ENCODE data around the gene GNAT3. TPM values are rescaled to one million over a fixed set of nuclear protein-coding genes. Genes with fewer than 3 reads are reported as not detected.

GNAT3 gene
- total and polyA plus RNA-seq, 3 experiments from 2014 or later, result not detected

- Mint-ChIP-seq H3K36me3 (no peaks in the 10 kb centered on the region), H3K27ac (no peak overlapping the region), H3K4me1 (no peaks in the 10 kb centered on the region), H3K9me3 (peaks cover 6 to 16% (median 10%) of the 10 kb centered on the region in 5 donors), H3K27me3 (no peaks in the 10 kb centered on the region), H3K4me3 (no peak overlapping the region)
- no peaks in the 10 kb centered on the region for H3K36me3 ChIP-seq (ENCODE audit: insufficient read depth, low read length)
- H3K4me1 ChIP-seq (ENCODE audit: insufficient read depth, low read length), result no peaks in the 10 kb centered on the region
- ChIA-PET CTCF (no interaction called here), POLR2A (no interaction called here)
- H3K27ac ChIP-seq (ENCODE audit: low read depth, low read length), result no peak overlapping the region
- H3K9me3 ChIP-seq (ENCODE audit: low read length), result no peaks in the 10 kb centered on the region
- H3K4me3 ChIP-seq (ENCODE audit: low read length), result no peak overlapping the region
- no peak for DNase-seq
- H3K27me3 ChIP-seq (ENCODE audit: insufficient read depth, low read length, poor library complexity, severe bottlenecking), result no peaks in the 10 kb centered on the region
Observed at GRCh38 chr7:80498481-80499349, 13.1 kb downstream of the GNAT3 start.

DNA sequence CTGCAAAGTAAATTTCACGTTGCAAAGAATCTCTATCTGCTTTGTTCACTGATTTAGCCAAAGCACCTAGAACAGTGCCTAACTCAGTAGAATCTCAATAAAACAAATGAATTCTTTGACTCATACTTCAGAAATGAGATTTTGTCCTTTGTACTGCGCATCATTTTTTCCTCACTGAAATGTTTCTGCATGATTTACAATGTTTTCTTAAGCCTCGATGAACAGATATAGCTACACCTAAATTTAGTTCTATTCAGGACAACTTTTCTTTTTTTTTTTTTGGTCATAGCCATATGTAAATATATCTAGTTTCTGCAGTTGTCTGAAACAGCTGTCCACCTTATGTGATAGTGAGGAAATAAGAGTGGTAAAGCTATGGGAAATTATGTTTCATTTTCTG, 15.3 kb downstream of the GNAT3 start:
- Histone ChIP-seq H3K36me3 (ENCODE audit: insufficient read depth, low read length) (no peaks in the 10 kb centered on the region), H3K27ac (ENCODE audit: low read depth, low read length) (no peak overlapping the region), H3K4me3 (ENCODE audit: low read length) (no peak overlapping the region), H3K4me1 (ENCODE audit: insufficient read depth, low read length) (no peaks in the 10 kb centered on the region), H3K9me3 (ENCODE audit: low read length) (no peaks in the 10 kb centered on the region), H3K27me3 (ENCODE audit: insufficient read depth, low read length, poor library complexity, severe bottlenecking) (no peaks in the 10 kb centered on the region)
- no peak overlapping the region for H3K4me3 Mint-ChIP-seq
- no peak overlapping the region for H3K27ac Mint-ChIP-seq
- no peaks in the 10 kb centered on the region for H3K27me3 Mint-ChIP-seq
- no peaks in the 10 kb centered on the region for H3K36me3 Mint-ChIP-seq
- peaks cover 0 to 13% (median 5%) of the 10 kb centered on the region in 5 donors for H3K9me3 Mint-ChIP-seq
- ChIA-PET POLR2A (no interaction called here), CTCF (no interaction called here)
- DNase-seq, result no peak
- no peaks in the 10 kb centered on the region for H3K4me1 Mint-ChIP-seq

GRCh38 chr7:80493121-80493849, 18.6 kb downstream of the GNAT3 start:
- Histone ChIP-seq H3K9me3 (ENCODE audit: low read length) (no peaks in the 10 kb centered on the region), H3K27ac (ENCODE audit: low read depth, low read length) (no peak overlapping the region), H3K27me3 (ENCODE audit: insufficient read depth, low read length, poor library complexity, severe bottlenecking) (no peaks in the 10 kb centered on the region), H3K4me1 (ENCODE audit: insufficient read depth, low read length) (no peaks in the 10 kb centered on the region), H3K36me3 (ENCODE audit: insufficient read depth, low read length) (no peaks in the 10 kb centered on the region), H3K4me3 (ENCODE audit: low read length) (no peak overlapping the region)
- no peak overlapping the region for H3K27ac Mint-ChIP-seq
- CTCF ChIA-PET, result no interaction called here
- POLR2A ChIA-PET, result no interaction called here
- H3K36me3 Mint-ChIP-seq, result no peaks in the 10 kb centered on the region
- no peaks in the 10 kb centered on the region for H3K4me1 Mint-ChIP-seq
- H3K9me3 Mint-ChIP-seq, result peaks cover 0 to 20% (median 8%) of the 10 kb centered on the region in 5 donors
- H3K27me3 Mint-ChIP-seq, result no peaks in the 10 kb centered on the region
- no peak for DNase-seq
- no peak overlapping the region for H3K4me3 Mint-ChIP-seq

DNA sequence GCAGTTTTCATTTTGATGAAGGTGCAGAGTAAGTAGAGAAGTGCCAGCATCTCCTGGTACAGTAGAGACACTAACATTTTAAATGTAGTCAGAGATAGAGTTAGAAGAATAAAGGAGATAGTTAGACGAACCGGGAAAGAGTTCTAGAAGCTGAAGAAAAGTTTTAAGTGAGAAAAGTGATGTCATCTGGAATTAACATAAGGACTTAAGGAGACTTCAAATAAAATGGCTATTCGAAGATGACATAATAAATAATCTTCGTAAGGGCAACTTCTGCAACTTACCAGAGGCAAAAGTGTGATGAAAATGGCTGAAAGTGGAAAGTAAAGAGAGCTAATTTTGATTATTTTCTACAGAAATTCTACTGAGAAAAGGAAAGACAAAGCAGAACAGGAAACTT, 20.4 kb downstream of the GNAT3 start:
- no peaks in the 10 kb centered on the region for H3K27me3 ChIP-seq (ENCODE audit: insufficient read depth, low read length, poor library complexity, severe bottlenecking)
- H3K9me3 ChIP-seq (ENCODE audit: low read length), result no peaks in the 10 kb centered on the region
- Mint-ChIP-seq H3K27me3 (no peaks in the 10 kb centered on the region), H3K9me3 (peaks cover 0 to 22% (median 5%) of the 10 kb centered on the region in 5 donors), H3K36me3 (no peaks in the 10 kb centered on the region), H3K4me1 (no peaks in the 10 kb centered on the region), H3K4me3 (no peak overlapping the region), H3K27ac (no peak overlapping the region)
- no peaks in the 10 kb centered on the region for H3K36me3 ChIP-seq (ENCODE audit: insufficient read depth, low read length)
- ChIA-PET POLR2A (no interaction called here), CTCF (no interaction called here)
- no peaks in the 10 kb centered on the region for H3K4me1 ChIP-seq (ENCODE audit: insufficient read depth, low read length)
- no peak for DNase-seq
- no peak overlapping the region for H3K4me3 ChIP-seq (ENCODE audit: low read length)
- no peak overlapping the region for H3K27ac ChIP-seq (ENCODE audit: low read depth, low read length)

DNA sequence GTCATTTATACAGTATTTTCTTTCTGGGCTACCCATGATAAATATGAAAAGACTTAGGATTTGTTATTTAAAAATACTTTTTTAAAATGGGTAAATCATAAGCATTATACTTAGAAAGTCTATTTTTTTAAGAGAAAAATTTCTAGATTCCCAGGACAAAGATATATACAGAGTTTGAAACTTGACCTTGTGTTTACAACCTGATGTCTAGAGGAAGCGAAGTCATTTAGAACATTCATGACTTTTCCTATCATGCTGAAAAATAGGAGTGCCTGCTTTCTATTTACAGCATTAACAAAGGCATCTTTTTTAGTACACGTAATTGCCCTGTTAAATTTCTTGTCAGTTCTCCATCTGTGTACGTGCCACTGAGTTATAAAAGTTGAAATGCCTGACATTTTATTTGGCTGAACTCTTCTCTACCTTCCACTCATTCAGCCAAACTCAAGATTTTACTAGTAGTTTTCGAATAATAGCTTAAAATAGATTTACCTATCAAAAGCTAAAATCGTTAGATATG, 23.0 kb downstream of the GNAT3 start:
- Mint-ChIP-seq H3K27me3 (no peaks in the 10 kb centered on the region), H3K27ac (no peak overlapping the region), H3K4me3 (no peak overlapping the region), H3K4me1 (no peaks in the 10 kb centered on the region), H3K36me3 (no peaks in the 10 kb centered on the region), H3K9me3 (peaks cover 0 to 27% (median 6%) of the 10 kb centered on the region in 5 donors)
- H3K9me3 ChIP-seq (ENCODE audit: low read length), result no peaks in the 10 kb centered on the region
- H3K4me1 ChIP-seq (ENCODE audit: insufficient read depth, low read length), result no peaks in the 10 kb centered on the region
- no peaks in the 10 kb centered on the region for H3K27me3 ChIP-seq (ENCODE audit: insufficient read depth, low read length, poor library complexity, severe bottlenecking)
- no peak overlapping the region for H3K27ac ChIP-seq (ENCODE audit: low read depth, low read length)
- no peak overlapping the region for H3K4me3 ChIP-seq (ENCODE audit: low read length)
- no peak for DNase-seq
- H3K36me3 ChIP-seq (ENCODE audit: insufficient read depth, low read length), result no peaks in the 10 kb centered on the region
- ChIA-PET CTCF (no interaction called here), POLR2A (no interaction called here)

DNA sequence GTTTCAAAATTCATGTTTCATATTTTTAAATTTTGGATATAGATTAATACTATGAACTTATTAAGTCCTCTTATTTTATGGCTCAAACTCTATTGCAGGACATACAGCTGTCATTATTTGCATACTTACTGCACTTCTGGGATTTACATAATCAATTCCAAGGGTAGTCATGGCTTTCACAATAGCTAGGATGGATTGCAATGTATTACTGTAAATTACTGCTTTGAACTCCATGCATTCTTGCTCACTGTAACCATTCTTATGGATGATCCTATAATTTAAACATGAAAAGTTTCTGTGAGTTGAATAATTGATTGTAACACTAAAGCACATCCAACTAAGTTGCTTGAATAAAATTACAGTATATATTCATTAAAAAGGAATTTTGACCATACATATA, 23.5 kb downstream of the GNAT3 start:
- Histone ChIP-seq H3K4me3 (ENCODE audit: low read length) (no peak overlapping the region), H3K27ac (ENCODE audit: low read depth, low read length) (no peak overlapping the region), H3K27me3 (ENCODE audit: insufficient read depth, low read length, poor library complexity, severe bottlenecking) (no peaks in the 10 kb centered on the region), H3K36me3 (ENCODE audit: insufficient read depth, low read length) (no peaks in the 10 kb centered on the region), H3K9me3 (ENCODE audit: low read length) (no peaks in the 10 kb centered on the region), H3K4me1 (ENCODE audit: insufficient read depth, low read length) (no peaks in the 10 kb centered on the region)
- Mint-ChIP-seq H3K36me3 (no peaks in the 10 kb centered on the region), H3K27ac (no peak overlapping the region), H3K4me1 (no peaks in the 10 kb centered on the region), H3K9me3 (peaks cover 3 to 27% (median 5%) of the 10 kb centered on the region in 5 donors), H3K27me3 (no peaks in the 10 kb centered on the region), H3K4me3 (no peak overlapping the region)
- DNase-seq, result no peak
- CTCF ChIA-PET, result no interaction called here
- POLR2A ChIA-PET, result no interaction called here

GRCh38 chr7:80485721-80486120, 26.1 kb downstream of the GNAT3 start:
- Histone ChIP-seq H3K27ac (ENCODE audit: low read depth, low read length) (no peak overlapping the region), H3K4me3 (ENCODE audit: low read length) (no peak overlapping the region), H3K9me3 (ENCODE audit: low read length) (no peaks in the 10 kb centered on the region), H3K4me1 (ENCODE audit: insufficient read depth, low read length) (no peaks in the 10 kb centered on the region), H3K27me3 (ENCODE audit: insufficient read depth, low read length, poor library complexity, severe bottlenecking) (no peaks in the 10 kb centered on the region), H3K36me3 (ENCODE audit: insufficient read depth, low read length) (no peaks in the 10 kb centered on the region)
- Mint-ChIP-seq H3K4me3 (no peak overlapping the region), H3K36me3 (no peaks in the 10 kb centered on the region), H3K27ac (no peak overlapping the region), H3K27me3 (no peaks in the 10 kb centered on the region), H3K4me1 (no peaks in the 10 kb centered on the region), H3K9me3 (peaks cover 1 to 31% (median 7%) of the 10 kb centered on the region in 5 donors)
- ChIA-PET POLR2A (no interaction called here), CTCF (no interaction called here)
- DNase-seq, result no peak

- H3K9me3 ChIP-seq (ENCODE audit: low read length), result no peaks in the 10 kb centered on the region
- CTCF ChIA-PET, result no interaction called here
- no peaks in the 10 kb centered on the region for H3K4me1 ChIP-seq (ENCODE audit: insufficient read depth, low read length)
- POLR2A ChIA-PET, result no interaction called here
- no peak overlapping the region for H3K4me3 Mint-ChIP-seq
- H3K4me1 Mint-ChIP-seq, result no peaks in the 10 kb centered on the region
- peaks cover 3 to 23% (median 7%) of the 10 kb centered on the region in 5 donors for H3K9me3 Mint-ChIP-seq
- no peak overlapping the region for H3K4me3 ChIP-seq (ENCODE audit: low read length)
- H3K36me3 Mint-ChIP-seq, result no peaks in the 10 kb centered on the region
- no peaks in the 10 kb centered on the region for H3K36me3 ChIP-seq (ENCODE audit: insufficient read depth, low read length)
- no peaks in the 10 kb centered on the region for H3K27me3 Mint-ChIP-seq
- no peaks in the 10 kb centered on the region for H3K27me3 ChIP-seq (ENCODE audit: insufficient read depth, low read length, poor library complexity, severe bottlenecking)
- H3K27ac ChIP-seq (ENCODE audit: low read depth, low read length), result no peak overlapping the region
- H3K27ac Mint-ChIP-seq, result no peak overlapping the region
- no peak for DNase-seq
Observed at GRCh38 chr7:80482950-80483349, 28.9 kb downstream of the GNAT3 start.

Measured in CD8-positive, alpha-beta memory T cell (primary cell).